Activated gamma-delta T cell (primary cell): ENCODE measurements around the gene FNDC8.
"Not testable (repeated sequence)": the region's sequence is repeated elsewhere in the genome, so short reads cannot be mapped to it uniquely, and the experiment has no call there.

Source experiments
- DNase-seq: peaks from one replicate; lab custom pipeline; 2025; lab: John Stamatoyannopoulos, UW

Gene FNDC8

DNA sequence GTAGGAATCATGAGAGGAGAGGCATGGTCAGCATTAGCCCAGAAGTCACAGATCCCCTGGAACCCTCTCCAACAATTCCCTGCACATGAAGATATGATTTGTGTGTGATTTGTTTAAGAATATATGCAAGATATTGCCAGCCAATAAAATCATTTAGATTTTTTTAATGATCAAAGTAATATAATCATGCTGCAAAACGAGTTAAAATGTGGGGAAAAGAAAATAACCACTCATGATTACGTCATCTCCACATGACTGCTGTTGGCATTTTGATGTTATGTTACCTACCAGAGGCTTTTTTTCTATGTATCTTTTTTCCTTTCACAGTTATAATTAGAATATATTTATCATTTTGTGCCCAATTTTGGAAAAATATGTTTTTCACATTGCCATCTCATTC lies 50.4 kb downstream of the FNDC8 start:
- no peak for DNase-seq

DNA sequence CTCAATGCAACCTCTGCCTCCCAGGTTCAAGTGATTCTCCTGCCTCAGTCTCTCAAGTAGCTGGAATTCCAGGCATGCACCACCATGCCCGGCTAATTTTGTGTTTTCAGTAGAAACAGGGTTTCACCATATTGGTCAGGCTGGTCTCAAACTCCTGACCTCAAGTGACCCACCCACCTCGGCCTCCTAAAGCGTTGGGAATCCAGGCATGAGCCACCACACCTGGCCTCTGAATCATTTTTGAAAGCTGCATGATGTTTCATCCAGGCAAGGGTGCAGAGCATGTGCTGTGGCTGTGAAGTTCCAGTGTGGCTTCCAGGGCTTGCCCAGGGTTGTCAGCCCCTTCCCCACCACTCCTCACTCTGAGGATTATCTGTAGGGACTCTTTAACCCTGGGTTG lies 50.9 kb downstream of the FNDC8 start:
- not testable (repeated sequence) for DNase-seq

DNA sequence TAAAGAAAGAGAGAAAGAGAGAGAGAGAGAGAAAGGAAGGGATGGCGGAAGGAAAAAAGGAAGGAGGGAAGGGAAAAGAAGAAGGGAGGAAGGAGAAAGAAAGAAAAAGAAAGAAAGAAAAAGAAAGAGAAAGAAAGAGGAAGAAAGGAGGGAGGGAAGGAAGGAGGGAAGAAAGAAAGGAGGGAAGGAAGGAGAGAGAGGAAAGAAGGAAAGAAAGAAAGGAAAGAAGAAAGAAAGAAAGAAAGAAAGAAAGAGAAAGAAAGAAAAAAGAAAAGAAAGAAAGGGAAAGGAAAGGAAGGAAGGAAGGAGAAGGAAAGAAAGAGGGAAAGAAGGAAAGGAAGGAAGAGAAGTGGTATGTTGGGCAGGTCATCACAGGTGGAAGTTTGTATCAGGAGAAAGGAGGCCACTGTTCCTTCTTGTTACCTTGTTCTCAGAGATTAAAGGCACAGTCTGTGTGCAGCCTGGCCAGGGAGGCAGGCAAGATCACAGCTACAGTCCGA lies 53.5 kb downstream of the FNDC8 start:
- no peak for DNase-seq

DNA sequence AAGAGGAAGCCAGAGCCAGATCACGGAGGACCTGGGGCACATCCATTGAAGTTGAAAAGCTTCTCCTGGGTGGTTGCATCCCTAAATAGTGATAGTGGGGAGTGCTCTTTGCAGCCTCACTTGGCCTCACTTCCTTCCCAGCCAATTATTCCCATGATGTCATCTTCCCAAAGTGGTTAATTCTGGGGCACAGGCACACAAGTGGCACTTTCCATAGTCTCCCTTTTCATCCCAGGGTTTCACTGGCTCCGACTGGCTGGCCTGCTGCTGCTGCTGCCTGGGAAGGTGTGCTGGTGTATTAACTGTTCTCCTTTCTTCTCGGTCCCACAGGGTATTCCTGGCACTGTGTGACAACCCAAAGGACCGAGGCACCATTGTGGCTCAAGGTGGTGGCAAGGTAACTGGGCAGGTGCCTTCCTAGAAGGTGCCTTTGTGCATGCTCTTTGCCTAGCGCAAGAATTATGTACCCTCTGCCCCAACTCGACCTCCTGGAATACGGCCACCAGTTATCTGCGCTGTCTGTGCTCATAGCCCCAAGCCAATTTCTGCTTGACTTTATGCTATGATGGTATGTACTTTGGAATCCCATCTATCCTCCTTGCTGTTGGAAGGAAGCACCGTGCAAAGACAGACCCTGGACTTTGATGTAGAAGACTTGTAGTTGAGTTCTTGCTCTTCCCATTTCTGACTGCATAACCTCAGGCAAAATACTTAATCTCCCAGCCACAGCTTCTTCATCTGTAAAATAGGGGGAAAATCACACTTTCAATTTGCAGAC lies 54.4 kb downstream of the FNDC8 start:
- no peak for DNase-seq

DNA sequence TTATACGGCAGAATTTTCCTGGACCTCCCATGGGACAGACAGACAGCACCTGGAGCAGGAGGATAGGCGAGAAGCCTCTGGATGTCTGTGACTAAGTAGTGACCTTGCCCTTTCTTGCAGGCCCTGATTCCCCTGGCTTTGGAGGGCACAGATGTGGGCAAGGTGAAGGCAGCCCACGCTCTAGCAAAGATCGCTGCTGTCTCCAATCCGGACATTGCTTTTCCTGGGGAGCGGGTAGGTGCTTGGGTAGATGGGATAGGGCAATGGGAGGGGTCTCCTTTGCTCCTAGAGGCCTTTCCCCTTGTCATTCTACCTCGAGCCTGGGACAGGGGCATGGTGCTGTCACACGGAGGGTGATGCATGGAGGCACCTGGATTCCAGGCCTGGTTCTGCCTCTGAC lies 55.5 kb downstream of the FNDC8 start:
- DNase-seq, result no peak

DNA sequence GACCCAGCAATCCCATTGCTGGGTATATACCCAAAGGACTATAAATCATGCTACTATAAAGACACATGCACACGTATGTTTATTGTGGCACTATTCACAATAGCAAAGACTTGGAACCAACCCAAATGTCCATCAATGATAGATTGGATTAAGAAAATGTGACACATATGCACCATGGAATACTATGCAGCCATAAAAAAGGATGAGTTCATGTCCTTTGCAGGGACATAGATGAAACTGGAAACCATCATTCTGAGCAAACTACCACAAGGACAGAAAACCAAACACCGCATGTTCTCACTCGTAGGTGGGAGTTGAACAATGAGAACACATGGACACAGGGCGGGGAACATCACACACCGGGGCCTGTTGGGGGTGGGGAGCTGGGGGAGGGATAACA lies 58.0 kb downstream of the FNDC8 start:
- not testable (repeated sequence) for DNase-seq
